ENCODE measurements around the gene CXCL8. TPM values are rescaled to one million over a fixed set of nuclear protein-coding genes. Genes with fewer than 3 reads are reported as not detected.

Gene CXCL8
- total and polyA plus RNA-seq, 8 donors, result 1.1 to 80.4 (median 2.3) TPM

DNA sequence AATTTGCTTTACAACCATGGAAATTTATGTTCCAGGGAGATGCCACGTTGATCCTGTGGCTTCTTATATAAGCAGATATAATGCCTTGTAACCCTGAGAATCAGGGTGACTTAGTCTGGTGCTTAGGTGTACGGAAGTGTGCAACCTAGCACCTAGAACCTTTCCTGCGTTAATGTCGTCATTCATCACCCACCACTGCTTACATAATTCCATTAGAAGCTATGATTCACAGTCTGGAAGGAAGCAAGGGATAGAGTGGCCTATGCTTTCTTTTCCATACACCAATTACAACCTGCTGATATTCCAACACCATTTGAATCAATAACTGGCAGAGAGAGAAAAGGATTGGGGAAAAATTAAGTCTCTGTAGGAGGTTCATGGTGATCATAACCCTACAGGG lies 17.3 kb upstream of the CXCL8 start:
- no peak for ATAC-seq
- no peak for DNase-seq
- Histone ChIP-seq H3K9me3 (no peaks in the 10 kb centered on the region), H3K27ac (no peak overlapping the region), H3K4me1 (peaks cover 0 to 66% of the 10 kb centered on the region in 2 donors), H3K36me3 (no peaks in the 10 kb centered on the region), H3K27me3 (no peaks in the 10 kb centered on the region), H3K4me3 (no peak overlapping the region)
- intact Hi-C loops (cut with DNase I), result no loop called here
- TF ChIP-seq, protein P1, sequence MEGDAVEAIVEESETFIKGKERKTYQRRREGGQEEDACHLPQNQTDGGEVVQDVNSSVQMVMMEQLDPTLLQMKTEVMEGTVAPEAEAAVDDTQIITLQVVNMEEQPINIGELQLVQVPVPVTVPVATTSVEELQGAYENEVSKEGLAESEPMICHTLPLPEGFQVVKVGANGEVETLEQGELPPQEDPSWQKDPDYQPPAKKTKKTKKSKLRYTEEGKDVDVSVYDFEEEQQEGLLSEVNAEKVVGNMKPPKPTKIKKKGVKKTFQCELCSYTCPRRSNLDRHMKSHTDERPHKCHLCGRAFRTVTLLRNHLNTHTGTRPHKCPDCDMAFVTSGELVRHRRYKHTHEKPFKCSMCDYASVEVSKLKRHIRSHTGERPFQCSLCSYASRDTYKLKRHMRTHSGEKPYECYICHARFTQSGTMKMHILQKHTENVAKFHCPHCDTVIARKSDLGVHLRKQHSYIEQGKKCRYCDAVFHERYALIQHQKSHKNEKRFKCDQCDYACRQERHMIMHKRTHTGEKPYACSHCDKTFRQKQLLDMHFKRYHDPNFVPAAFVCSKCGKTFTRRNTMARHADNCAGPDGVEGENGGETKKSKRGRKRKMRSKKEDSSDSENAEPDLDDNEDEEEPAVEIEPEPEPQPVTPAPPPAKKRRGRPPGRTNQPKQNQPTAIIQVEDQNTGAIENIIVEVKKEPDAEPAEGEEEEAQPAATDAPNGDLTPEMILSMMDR (IDR thresholded peaks at IDR 0.05), result no peak

DNA sequence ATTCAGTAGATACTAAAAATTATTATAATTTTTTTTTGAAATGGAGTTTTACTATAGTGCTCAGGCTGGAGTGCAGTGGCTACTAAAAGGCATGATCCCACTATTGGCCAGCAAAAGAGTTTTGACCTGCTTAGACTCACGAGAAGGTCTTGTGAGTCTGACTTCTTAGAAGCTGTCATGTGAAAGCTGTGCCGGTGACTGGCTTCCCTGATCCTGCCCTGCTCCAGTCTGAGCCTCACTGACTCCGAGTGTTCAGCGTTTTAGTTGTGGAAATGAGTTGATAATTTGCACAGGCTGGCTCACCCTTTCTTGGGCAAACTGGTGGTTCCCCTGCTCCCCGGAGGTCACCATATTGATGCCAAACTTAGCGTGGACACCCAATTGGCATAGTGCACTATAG lies 16.4 kb upstream of the CXCL8 start:
- no peak overlapping the region for H3K4me3 ChIP-seq
- intact Hi-C loops (cut with DNase I), result no loop called here
- H3K4me1 ChIP-seq, result peaks cover 0 to 66% of the 10 kb centered on the region in 2 donors
- no peak overlapping the region for H3K27ac ChIP-seq
- TF ChIP-seq, protein P1 (IDR thresholded peaks at IDR 0.05), result no peak
- H3K9me3 ChIP-seq, result no peaks in the 10 kb centered on the region
- ATAC-seq (no peak), DNase-seq (peak in 1 of 4 donors; percentile 27)
- H3K27me3 ChIP-seq, result no peaks in the 10 kb centered on the region
- no peaks in the 10 kb centered on the region for H3K36me3 ChIP-seq

GRCh38 chr4:73725510-73725909 lies 14.9 kb upstream of the CXCL8 start:
- H3K4me1 ChIP-seq, result peaks cover 0 to 68% of the 10 kb centered on the region in 2 donors
- no peaks in the 10 kb centered on the region for H3K36me3 ChIP-seq
- DNase-seq (no peak), ATAC-seq (no peak)
- H3K27me3 ChIP-seq, result no peaks in the 10 kb centered on the region
- no peak overlapping the region for H3K4me3 ChIP-seq
- intact Hi-C loops (cut with DNase I), result no loop called here
- no peaks in the 10 kb centered on the region for H3K9me3 ChIP-seq
- TF ChIP-seq, protein P1 (IDR thresholded peaks at IDR 0.05), result no peak
- H3K27ac ChIP-seq, result peak overlapping the region in 1 of 2 donors; percentile 61

GRCh38 chr4:73725985-73726384 lies 14.4 kb upstream of the CXCL8 start:
- H3K36me3 ChIP-seq, result no peaks in the 10 kb centered on the region
- no peak overlapping the region for H3K4me3 ChIP-seq
- H3K4me1 ChIP-seq, result peaks cover 0 to 68% of the 10 kb centered on the region in 2 donors
- TF ChIP-seq, protein P1 (IDR thresholded peaks at IDR 0.05), result no peak
- peak overlapping the region in 1 of 2 donors; percentile 61 for H3K27ac ChIP-seq
- ATAC-seq (peak; percentile 74), DNase-seq (no peak)
- no peaks in the 10 kb centered on the region for H3K9me3 ChIP-seq
- intact Hi-C loops (cut with DNase I), result no loop called here
- H3K27me3 ChIP-seq, result no peaks in the 10 kb centered on the region

DNA sequence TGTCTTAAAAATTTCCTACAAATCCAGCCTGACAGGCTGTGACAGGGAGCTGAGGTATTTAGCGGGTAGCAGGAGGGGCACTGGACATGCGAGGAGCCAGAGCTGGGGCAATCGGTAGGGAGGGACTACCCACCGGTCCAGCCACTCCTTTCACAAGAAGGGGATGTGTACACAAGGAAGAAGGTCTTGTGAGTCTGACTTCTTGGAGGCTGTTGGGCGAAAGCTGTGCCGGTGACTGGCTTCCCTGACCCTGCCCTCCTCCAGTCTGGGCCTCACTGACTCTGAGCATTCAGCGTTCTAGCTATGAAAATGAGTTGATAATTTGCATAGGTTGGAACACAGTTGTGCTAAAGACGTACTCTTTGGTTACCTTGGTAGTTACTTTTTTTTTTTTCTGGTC lies 12.7 kb upstream of the CXCL8 start:
- no peak overlapping the region for H3K4me3 ChIP-seq
- ATAC-seq (peak; percentile 81), DNase-seq (peak in 3 of 4 donors; percentile 50 to 79 (median 72))
- no peaks in the 10 kb centered on the region for H3K36me3 ChIP-seq
- TF ChIP-seq, protein P1 (IDR thresholded peaks at IDR 0.05), result no peak
- peak overlapping the region in 1 of 2 donors; percentile 63 for H3K27ac ChIP-seq
- intact Hi-C loops (cut with DNase I), result no loop called here
- no peaks in the 10 kb centered on the region for H3K27me3 ChIP-seq
- H3K4me1 ChIP-seq, result peaks cover 0 to 73% of the 10 kb centered on the region in 2 donors
- H3K9me3 ChIP-seq, result no peaks in the 10 kb centered on the region

Data from left lung (tissue), 10 donors.